Activated CD4-positive, alpha-beta T cell treated with anti-CD3 and anti-CD28 coated beads for 36 hours (primary cell): ENCODE measurements around the gene SPTBN5. TPM values are rescaled to one million over a fixed set of nuclear protein-coding genes. Genes with fewer than 3 reads are reported as not detected.

Experiments used
- ATAC-seq: fragments of 200-7000 bp; cut with Tn5 transposase; one replicate; pipeline ENCODE4 v1.10.0; 2021; ENCODE audit warnings: mild to moderate bottlenecking, moderate library complexity
- CTCF ChIA-PET: fragments of 350-600 bp; sonication (Branson Sonifier 250); formaldehyde crosslinking; loops from one replicate; lab custom pipeline; 2021; ENCODE audit warnings: antibody characterized with exemption; lab: Charles Lee
- POLR2A ChIA-PET: fragments of 350-600 bp; sonication (Branson Sonifier 250); formaldehyde crosslinking; loops from one replicate; lab custom pipeline; 2021; ENCODE audit warnings: antibody characterized with exemption, inconsistent platforms; lab: Charles Lee
- DNase-seq: peaks from one replicate; pipeline ENCODE4 v3.0.0-alpha.2; 2020
- H3K27ac Mint-ChIP-seq: one replicate; pipeline ENCODE4 v1.8.0; 2021; ENCODE audit warnings: mixed read lengths
- H3K27me3 Mint-ChIP-seq: one replicate; pipeline ENCODE4 v1.8.0; 2021; ENCODE audit warnings: mixed read lengths
- H3K36me3 Mint-ChIP-seq: one replicate; pipeline ENCODE4 v1.8.0; 2021; ENCODE audit warnings: low read depth, mixed read lengths
- H3K4me1 Mint-ChIP-seq: one replicate; pipeline ENCODE4 v1.8.0; 2021; ENCODE audit warnings: mixed read lengths
- H3K4me3 Mint-ChIP-seq: one replicate; pipeline ENCODE4 v1.8.0; 2021; ENCODE audit warnings: mild to moderate bottlenecking, moderate library complexity, mixed read lengths
- H3K9me3 Mint-ChIP-seq: one replicate; pipeline ENCODE4 v1.8.0; 2021; ENCODE audit warnings: low read depth, mixed read lengths
- intact Hi-C, 2 experiments: fragments of 100-400 bp; cut with DNase I in 1 of 2; cut with micrococcal nuclease in 1 of 2; formaldehyde crosslinking; loops; one replicate each; pipeline versions ENCODE4 v1.14.2 to v1.15.1; 2022 to 2024; cut with DNase I, micrococcal nuclease
- total RNA-seq, 2 experiments: library from RNA; stranded (reverse); gene quantifications; one replicate each; pipeline ENCODE4 v1.2.3, GENCODE V29; 2021

Gene SPTBN5
- total RNA-seq, 2 experiments from 2014 or later = 0.46 to 0.51 TPM

- DNase-seq (peak; percentile 54), ATAC-seq (peak; percentile 30)
- POLR2A ChIA-PET = interaction anchor here (1.0 kb wide), 1 partner anchor 75 kb away, joined by 4 read pairs; no protein-coding TSS in a partner anchor
- peak overlapping the region; percentile 74 for H3K27ac Mint-ChIP-seq
- peaks cover 38% of the 10 kb centered on the region for H3K4me1 Mint-ChIP-seq
- H3K4me3 Mint-ChIP-seq = no peak overlapping the region
- intact Hi-C loops = no loop called here
- H3K27me3 Mint-ChIP-seq = no peaks in the 10 kb centered on the region
- CTCF ChIA-PET = interaction anchor here (0.6 to 1.4 kb wide), 7 partner anchors 11 to 345 kb away, joined by 3 to 8 read pairs (median 3); partner anchors contain the start of gene MAPKBP1
- peaks cover 2% of the 10 kb centered on the region for H3K36me3 Mint-ChIP-seq
- no peaks in the 10 kb centered on the region for H3K9me3 Mint-ChIP-seq
Measured at GRCh38 chr15:41892621-41893421, 1.0 kb downstream of the SPTBN5 start.

- Mint-ChIP-seq H3K4me3 (no peak overlapping the region), H3K4me1 (peaks cover 38% of the 10 kb centered on the region), H3K9me3 (no peaks in the 10 kb centered on the region), H3K27ac (no peak overlapping the region), H3K27me3 (no peaks in the 10 kb centered on the region), H3K36me3 (peaks cover 2% of the 10 kb centered on the region)
- DNase-seq (no peak), ATAC-seq (no peak)
- CTCF ChIA-PET = interaction anchor here (0.7 to 1.4 kb wide), 2 partner anchors 13 to 345 kb away, joined by 3 to 4 read pairs; no protein-coding TSS in a partner anchor
- intact Hi-C loops = no loop called here
- POLR2A ChIA-PET = interaction anchor here (1.0 kb wide), 1 partner anchor 74 kb away, joined by 4 read pairs; no protein-coding TSS in a partner anchor
Measured at GRCh38 chr15:41891946-41892345, 1.9 kb downstream of the SPTBN5 start.

DNA sequence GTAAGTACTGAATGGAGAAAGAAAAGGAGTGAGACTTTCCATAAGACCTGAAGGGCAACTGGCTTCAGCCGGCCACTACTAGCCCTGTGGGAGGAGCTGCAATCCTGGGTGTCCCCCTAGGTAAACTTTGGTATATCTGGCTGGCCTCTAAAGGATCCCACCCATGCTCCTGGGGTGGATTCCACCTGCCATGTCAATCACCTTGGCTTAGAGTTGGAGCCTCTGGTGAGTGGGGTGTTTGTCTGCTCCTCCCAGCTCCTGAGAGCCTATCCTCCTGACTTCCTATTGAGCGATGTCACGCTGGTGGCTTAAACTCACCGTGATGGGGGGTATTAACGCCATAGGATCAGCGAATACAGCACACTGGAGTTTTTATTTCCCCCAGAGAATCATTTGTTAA lies 2.6 kb downstream of the SPTBN5 start:
- ATAC-seq (no peak), DNase-seq (no peak)
- H3K36me3 Mint-ChIP-seq = peaks cover 2% of the 10 kb centered on the region
- ChIA-PET CTCF (interaction anchor here (1.4 kb wide), 1 partner anchor 13 kb away, joined by 3 read pairs; no protein-coding TSS in a partner anchor), POLR2A (no interaction called here)
- no peaks in the 10 kb centered on the region for H3K27me3 Mint-ChIP-seq
- H3K27ac Mint-ChIP-seq = no peak overlapping the region
- peaks cover 38% of the 10 kb centered on the region for H3K4me1 Mint-ChIP-seq
- H3K4me3 Mint-ChIP-seq = no peak overlapping the region
- H3K9me3 Mint-ChIP-seq = no peaks in the 10 kb centered on the region
- intact Hi-C loops = no loop called here

- POLR2A ChIA-PET = no interaction called here
Measured at GRCh38 chr15:41890050-41890690, 3.7 kb downstream of the SPTBN5 start.

DNA sequence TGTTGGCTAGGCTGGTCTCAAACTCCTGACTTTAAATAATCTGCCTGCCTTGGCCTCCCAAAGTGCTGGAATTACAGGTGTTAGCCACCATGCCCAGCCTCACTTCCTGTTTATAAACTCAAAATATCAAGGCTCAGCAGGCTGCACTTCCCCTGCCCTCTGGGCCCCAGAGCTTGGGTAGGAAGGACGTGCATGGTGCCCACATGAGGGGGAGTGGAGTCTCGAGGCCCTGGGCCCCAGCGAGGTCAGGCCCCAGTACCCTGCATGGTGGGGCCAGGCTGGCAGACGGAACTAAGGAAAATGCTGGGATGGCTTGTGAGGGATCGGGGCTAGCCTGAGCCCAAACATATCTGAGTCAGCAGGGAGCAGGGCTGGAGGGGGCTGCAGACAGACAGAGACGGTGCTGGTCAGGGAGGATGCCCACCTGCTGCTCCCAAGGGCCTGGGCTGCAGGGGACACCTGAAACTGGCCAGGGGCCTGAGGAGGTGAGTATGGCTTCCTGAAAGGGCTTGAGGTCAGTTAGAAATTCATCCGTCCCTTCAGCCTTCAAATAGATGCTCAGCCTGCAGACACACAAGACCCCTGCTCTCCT lies 5.1 kb downstream of the SPTBN5 start:
- H3K4me3 Mint-ChIP-seq = no peak overlapping the region
- no peaks in the 10 kb centered on the region for H3K36me3 Mint-ChIP-seq
- ATAC-seq (peak; percentile 33), DNase-seq (peak; percentile 28)
- no peak overlapping the region for H3K27ac Mint-ChIP-seq
- peaks cover 20% of the 10 kb centered on the region for H3K4me1 Mint-ChIP-seq
- CTCF ChIA-PET = interaction anchor here (0.7 kb wide), 1 partner anchor 629 kb away, joined by 4 read pairs; no protein-coding TSS in a partner anchor
- no peaks in the 10 kb centered on the region for H3K27me3 Mint-ChIP-seq
- POLR2A ChIA-PET = no interaction called here
- intact Hi-C loops = no loop called here
- no peaks in the 10 kb centered on the region for H3K9me3 Mint-ChIP-seq

More at GRCh38 chr15:41890050-41890690, 3.7 kb downstream of the SPTBN5 start:
- no peak for ATAC-seq
- Mint-ChIP-seq H3K36me3 (no peaks in the 10 kb centered on the region), H3K9me3 (no peaks in the 10 kb centered on the region), H3K4me3 (no peak overlapping the region), H3K27ac (no peak overlapping the region), H3K4me1 (peaks cover 34% of the 10 kb centered on the region), H3K27me3 (no peaks in the 10 kb centered on the region)
- DNase-seq = no peak
- intact Hi-C loops = no loop called here
- CTCF ChIA-PET = interaction anchor here (1.3 kb wide), 1 partner anchor 15 kb away, joined by 4 read pairs; no protein-coding TSS in a partner anchor

GRCh38 chr15:41887893-41888292 lies 6.0 kb downstream of the SPTBN5 start:
- intact Hi-C loops = no loop called here
- ATAC-seq (no peak), DNase-seq (no peak)
- POLR2A ChIA-PET = no interaction called here
- CTCF ChIA-PET = no interaction called here
- Mint-ChIP-seq H3K27ac (no peak overlapping the region), H3K27me3 (no peaks in the 10 kb centered on the region), H3K36me3 (no peaks in the 10 kb centered on the region), H3K4me3 (no peak overlapping the region), H3K4me1 (peaks cover 14% of the 10 kb centered on the region), H3K9me3 (no peaks in the 10 kb centered on the region)

DNA sequence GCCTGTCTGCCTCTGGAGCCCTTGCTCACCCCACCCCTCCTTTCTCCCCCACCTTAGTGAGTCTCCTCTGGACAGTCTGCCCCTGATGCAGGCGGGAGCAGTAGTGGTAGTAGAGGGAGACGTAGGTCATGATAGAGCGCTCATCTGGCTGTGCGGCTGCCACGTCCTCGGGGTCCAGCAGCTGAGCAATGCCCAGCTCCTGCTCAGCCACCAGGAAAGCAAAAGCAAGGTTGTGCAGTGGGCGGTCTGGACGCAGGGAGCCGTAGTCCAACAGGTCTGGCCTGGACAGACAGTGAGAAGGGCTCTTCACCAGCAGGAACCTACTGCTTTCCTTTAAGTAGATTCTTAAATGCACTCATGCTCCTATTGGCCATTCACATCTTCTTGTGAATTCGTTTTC lies 6.7 kb downstream of the SPTBN5 start:
- Mint-ChIP-seq H3K27ac (no peak overlapping the region), H3K4me3 (no peak overlapping the region), H3K36me3 (no peaks in the 10 kb centered on the region), H3K4me1 (peaks cover 9% of the 10 kb centered on the region), H3K27me3 (no peaks in the 10 kb centered on the region), H3K9me3 (no peaks in the 10 kb centered on the region)
- ChIA-PET CTCF (no interaction called here), POLR2A (no interaction called here)
- ATAC-seq (no peak), DNase-seq (no peak)
- intact Hi-C loops = no loop called here

DNA sequence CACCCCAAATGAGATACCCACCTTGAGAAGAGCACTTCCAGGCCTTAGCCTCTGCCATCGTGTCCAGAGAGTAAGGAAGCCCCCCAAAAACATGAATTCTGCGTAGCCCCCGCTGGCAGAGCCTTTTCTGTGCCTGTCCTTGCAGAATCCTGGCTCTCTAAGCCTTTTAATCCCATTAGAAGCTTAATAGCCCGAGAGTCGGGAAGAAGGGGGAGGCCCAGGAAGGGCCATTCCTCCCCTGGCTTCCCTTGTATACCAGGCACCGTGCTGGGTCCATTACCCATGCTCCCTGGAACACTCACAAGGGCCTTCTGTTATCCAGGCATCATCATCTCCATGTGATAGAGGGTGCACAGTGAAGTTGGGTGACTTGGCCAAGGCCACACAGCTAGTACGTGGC lies 7.1 kb downstream of the SPTBN5 start:
- H3K27me3 Mint-ChIP-seq = no peaks in the 10 kb centered on the region
- ChIA-PET POLR2A (no interaction called here), CTCF (interaction anchor here (0.7 kb wide), 1 partner anchor 104 kb away, joined by 3 read pairs; no protein-coding TSS in a partner anchor)
- intact Hi-C loops = no loop called here
- ATAC-seq (no peak), DNase-seq (no peak)
- no peaks in the 10 kb centered on the region for H3K36me3 Mint-ChIP-seq
- H3K27ac Mint-ChIP-seq = no peak overlapping the region
- H3K9me3 Mint-ChIP-seq = no peaks in the 10 kb centered on the region
- H3K4me1 Mint-ChIP-seq = peaks cover 9% of the 10 kb centered on the region
- no peak overlapping the region for H3K4me3 Mint-ChIP-seq

DNA sequence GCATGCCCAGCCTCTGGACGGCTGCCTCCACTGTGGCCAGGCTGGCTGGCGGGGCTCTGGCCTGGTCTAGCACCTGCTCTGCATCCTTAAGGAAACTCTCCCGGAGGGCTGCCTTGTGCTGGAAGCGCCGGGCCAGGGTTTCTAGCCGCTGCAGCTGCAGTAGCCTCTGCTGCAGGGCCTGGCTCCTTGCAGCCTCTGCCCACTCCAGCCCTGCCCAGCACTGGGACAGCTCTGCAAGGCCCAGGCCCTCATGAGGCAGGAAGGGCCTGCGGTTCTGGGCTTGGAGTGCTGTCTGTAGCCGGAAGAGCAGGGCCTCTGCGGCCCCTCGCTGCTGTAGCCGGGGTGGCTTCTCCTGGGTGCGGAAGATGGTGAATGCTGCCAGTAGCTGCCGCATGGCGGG lies 8.0 kb downstream of the SPTBN5 start:
- Mint-ChIP-seq H3K4me1 (peaks cover 13% of the 10 kb centered on the region), H3K27ac (no peak overlapping the region), H3K27me3 (peaks cover 5% of the 10 kb centered on the region), H3K36me3 (no peaks in the 10 kb centered on the region), H3K4me3 (no peak overlapping the region), H3K9me3 (no peaks in the 10 kb centered on the region)
- CTCF ChIA-PET = interaction anchor here (0.6 kb wide), 2 partner anchors 32 to 155 kb away, joined by 3 read pairs; no protein-coding TSS in a partner anchor
- DNase-seq (no peak), ATAC-seq (no peak)
- POLR2A ChIA-PET = no interaction called here
- intact Hi-C loops = no loop called here

DNA sequence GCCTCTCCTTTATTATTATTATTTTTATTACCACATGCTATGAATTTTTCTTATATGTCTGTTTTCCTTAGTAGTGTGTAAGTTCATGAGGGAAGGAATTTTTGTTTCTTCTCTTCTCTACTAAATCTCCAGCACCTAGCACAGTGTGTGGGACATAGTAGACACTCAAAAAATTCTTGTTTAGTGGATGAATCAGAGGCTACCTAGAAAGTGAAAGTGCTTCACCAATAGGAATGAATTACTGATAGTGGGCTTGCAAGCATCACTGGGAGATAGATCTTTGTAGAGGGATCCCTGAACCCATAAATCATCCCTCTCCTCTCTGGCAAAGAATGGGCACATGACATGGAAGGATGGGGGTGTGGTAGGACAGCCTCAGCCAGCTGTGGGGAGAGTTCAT lies 8.5 kb downstream of the SPTBN5 start:
- H3K36me3 Mint-ChIP-seq = no peaks in the 10 kb centered on the region
- POLR2A ChIA-PET = no interaction called here
- intact Hi-C loops = no loop called here

DNA sequence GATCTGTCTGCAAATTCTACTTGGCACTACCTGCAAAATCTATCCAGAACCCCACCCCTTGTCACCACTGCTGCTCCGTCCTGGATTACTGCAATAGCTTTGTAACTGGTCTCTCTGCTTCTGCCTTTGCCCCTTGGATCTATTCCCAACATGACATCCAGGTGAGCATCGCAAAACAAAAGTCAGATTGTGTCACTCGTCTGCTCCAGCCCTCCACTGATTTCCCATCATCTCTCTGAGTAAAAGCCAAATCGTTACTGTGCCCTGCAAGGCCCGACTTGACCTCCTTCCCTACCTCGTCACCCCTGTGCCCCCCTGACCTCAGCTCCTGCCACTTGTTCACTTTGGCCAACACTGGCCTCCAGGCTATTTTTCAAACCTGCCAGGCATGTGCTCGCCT lies 9.4 kb downstream of the SPTBN5 start:
- ChIA-PET POLR2A (no interaction called here), CTCF (interaction anchor here (0.6 kb wide), 1 partner anchor 26 kb away, joined by 3 read pairs; no protein-coding TSS in a partner anchor)
- no peaks in the 10 kb centered on the region for H3K9me3 Mint-ChIP-seq
- peaks cover 13% of the 10 kb centered on the region for H3K4me1 Mint-ChIP-seq
- peaks cover 7% of the 10 kb centered on the region for H3K27me3 Mint-ChIP-seq
- no peak overlapping the region for H3K27ac Mint-ChIP-seq
- intact Hi-C loops = no loop called here
- H3K4me3 Mint-ChIP-seq = no peak overlapping the region
- H3K36me3 Mint-ChIP-seq = no peaks in the 10 kb centered on the region
- ATAC-seq (no peak), DNase-seq (no peak)

More for the DNA sequence above, 8.5 kb downstream of the SPTBN5 start:
- peaks cover 7% of the 10 kb centered on the region for H3K27me3 Mint-ChIP-seq
- no peak overlapping the region for H3K4me3 Mint-ChIP-seq
- DNase-seq (no peak), ATAC-seq (peak; percentile 54)
- H3K4me1 Mint-ChIP-seq = peaks cover 13% of the 10 kb centered on the region
- CTCF ChIA-PET = interaction anchor here (0.6 kb wide), 2 partner anchors 25 to 156 kb away, joined by 3 read pairs; no protein-coding TSS in a partner anchor
- H3K9me3 Mint-ChIP-seq = no peaks in the 10 kb centered on the region
- no peak overlapping the region for H3K27ac Mint-ChIP-seq
